Neural cell (in vitro differentiated cells): ENCODE data around the gene HMCN2. TPM values are rescaled to one million over a fixed set of nuclear protein-coding genes. Genes with fewer than 3 reads are reported as not detected.

Experiments used
- H2AFZ ChIP-seq: fragments of 200-600, 300-800 bp; sonication (generic), shearing (Covaris generic); 2 replicates; pipeline ENCODE4 v1.6.0; 2014; ENCODE audit warnings: low read depth, mild to moderate bottlenecking, antibody characterized with exemption, low read length, moderate library complexity
- H3F3A ChIP-seq: fragments of 200-600 bp; shearing (Covaris generic); 2 replicates; pipeline ENCODE4 v1.6.1; 2016; ENCODE audit warnings: mild to moderate bottlenecking, moderate library complexity, mixed read lengths, antibody characterized with exemption, low read length; ENCODE audit not compliant: insufficient read depth, poor library complexity, severe bottlenecking
- H3K27ac ChIP-seq: fragments of 200-600, 300-800 bp; sonication (generic), shearing (Covaris generic); 2 replicates; pipeline ENCODE4 v1.5.1; 2014; ENCODE audit warnings: mild to moderate bottlenecking, low read length, moderate library complexity
- H3K27me3 ChIP-seq: fragments of 300-800, 200-600 bp; sonication (generic), shearing (Covaris generic); 2 replicates; pipeline ENCODE4 v1.6.0; 2014; ENCODE audit warnings: mild to moderate bottlenecking, low read depth, low read length, moderate library complexity; ENCODE audit not compliant: insufficient read depth
- H3K36me3 ChIP-seq: fragments of 300-800, 200-600 bp; sonication (generic), shearing (Covaris generic); 2 replicates; pipeline ENCODE4 v1.5.1; 2014; ENCODE audit warnings: mild to moderate bottlenecking, antibody characterized with exemption, low read length, moderate library complexity; ENCODE audit not compliant: insufficient read depth
- H3K4me2 ChIP-seq: fragments of 300-800, 200-600 bp; sonication (generic), shearing (Covaris generic); 2 replicates; pipeline ENCODE4 v1.6.0; 2014; ENCODE audit warnings: mild to moderate bottlenecking, low read length
- H3K4me3 ChIP-seq: fragments of 300-800, 200-600 bp; sonication (generic), shearing (Covaris generic); 2 replicates; pipeline ENCODE4 v1.5.1; 2014; ENCODE audit warnings: mild to moderate bottlenecking, low read length, moderate library complexity
- H3K79me2 ChIP-seq: fragments of 200-600 bp; shearing (Covaris generic); replicated peaks from 2 replicates; pipeline ENCODE4 v1.6.0; 2014; ENCODE audit warnings: mild to moderate bottlenecking, low read length, moderate library complexity; ENCODE audit not compliant: insufficient read depth
- H3K9ac ChIP-seq: fragments of 300-800, 200-600 bp; sonication (generic), shearing (Covaris generic); 2 replicates; pipeline ENCODE4 v1.6.1; 2016; ENCODE audit warnings: mild to moderate bottlenecking, low read length, mixed read lengths
- H3K9me2 ChIP-seq: fragments of 200-600 bp; shearing (Covaris generic); 2 replicates; pipeline ENCODE4 v1.6.1; 2016; ENCODE audit warnings: mild to moderate bottlenecking, low read length, mixed read lengths; ENCODE audit not compliant: insufficient read depth
- H3K9me3 ChIP-seq: fragments of 200-600, 300-800 bp; sonication (generic), shearing (Covaris generic); 2 replicates; pipeline ENCODE4 v1.6.1; 2016; ENCODE audit warnings: mild to moderate bottlenecking, mixed run types, low read length, moderate library complexity, mixed read lengths
- H4K20me1 ChIP-seq: fragments of 200-600 bp; shearing (Covaris generic); 2 replicates; pipeline ENCODE4 v1.6.1; 2016; ENCODE audit warnings: mild to moderate bottlenecking, mixed run types; ENCODE audit not compliant: insufficient read depth
- EP300 ChIP-seq: fragments of 450-650 bp; conservative IDR thresholded peaks from 2 replicates; pipeline ENCODE4 v1.6.1; 2014; ENCODE audit warnings: antibody characterized with exemption, mild to moderate bottlenecking, moderate library complexity; ENCODE audit not compliant: poor library complexity, severe bottlenecking
- EZH2 ChIP-seq: fragments of 200-600, 300-800 bp; shearing (Covaris generic), sonication (generic); IDR thresholded peaks from 2 replicates; pipeline ENCODE4 v1.6.1; 2014; ENCODE audit warnings: antibody characterized with exemption, low read length, borderline replicate concordance, mild to moderate bottlenecking; ENCODE audit not compliant: insufficient read depth, poor library complexity, severe bottlenecking
- MXI1 ChIP-seq: fragments of 450-650 bp; conservative IDR thresholded peaks from 2 replicates; pipeline ENCODE4 v1.6.1; 2014; ENCODE audit warnings: antibody characterized with exemption, mild to moderate bottlenecking; ENCODE audit not compliant: poor library complexity, severe bottlenecking
- POLR2AphosphoS5 ChIP-seq: IDR thresholded peaks from 2 replicates; pipeline ENCODE4 v1.6.1; 2012
- RAD21 ChIP-seq: fragments of 450-650 bp; conservative IDR thresholded peaks from 2 replicates; pipeline ENCODE4 v1.6.1; 2014; ENCODE audit warnings: antibody characterized with exemption, mild to moderate bottlenecking, moderate library complexity
- SMC3 ChIP-seq: fragments of 450-650 bp; conservative IDR thresholded peaks from 2 replicates; pipeline ENCODE4 v1.6.1; 2014; ENCODE audit warnings: antibody characterized with exemption, mild to moderate bottlenecking, moderate library complexity; ENCODE audit not compliant: poor library complexity
- TAF1 ChIP-seq: IDR thresholded peaks from 2 replicates; pipeline ENCODE4 v1.6.1; 2012; ENCODE audit warnings: low read depth
- polyA plus RNA-seq: library from polyadenylated mRNA; depleted of rRNA; stranded (reverse); fragments of >200 nt; gene quantifications from 2 replicates; pipeline ENCODE4 v1.2.3, GENCODE V29; 2014
- TF ChIP-seq, protein P1 (sequence below): fragments of 450-650 bp; IDR thresholded peaks from 2 replicates; pipeline ENCODE4 v1.5.1; 2014; ENCODE audit warnings: antibody characterized with exemption, mild to moderate bottlenecking, moderate library complexity; ENCODE audit not compliant: poor library complexity, severe bottlenecking
- TF ChIP-seq, protein P2 (sequence below): IDR thresholded peaks from 2 replicates; pipeline ENCODE4 v1.6.1; 2012; ENCODE audit warnings: borderline replicate concordance

HMCN2 gene
- polyA plus RNA-seq, 1 donor from 2014 or later, result 1.7 TPM

DNA sequence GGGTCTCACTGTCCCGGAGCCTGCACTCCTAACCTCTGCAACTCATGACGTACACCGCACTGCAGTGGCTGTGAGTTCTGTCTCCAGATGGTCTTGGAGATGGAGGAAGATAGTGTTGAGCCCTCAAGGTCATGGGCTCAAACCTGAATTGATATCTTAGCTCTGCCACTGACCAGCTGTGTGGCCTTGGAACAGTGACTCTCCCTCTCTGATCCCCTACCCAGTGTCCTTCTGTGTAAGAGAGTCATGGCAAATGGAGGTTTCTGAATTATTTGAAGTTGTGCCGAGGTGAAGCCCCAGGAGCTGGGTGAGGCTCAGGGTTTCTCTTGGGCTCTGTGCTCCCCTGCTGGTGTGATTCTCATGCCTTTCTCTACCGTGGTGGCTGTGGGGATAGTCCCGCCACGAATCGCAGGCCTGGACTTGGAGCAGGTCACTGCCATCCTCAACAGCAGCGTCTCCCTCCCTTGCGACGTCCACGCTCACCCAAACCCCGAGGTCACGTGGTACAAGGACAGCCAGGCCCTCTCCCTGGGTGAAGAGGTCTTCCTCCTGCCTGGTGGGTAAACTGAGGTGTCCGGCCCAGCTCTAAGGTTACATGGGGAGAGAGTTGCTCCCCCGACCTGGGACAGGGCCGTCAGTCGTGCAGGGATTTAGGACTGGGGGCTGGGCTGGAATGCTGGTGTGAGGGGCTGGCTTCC lies 118.6 kb downstream of the HMCN2 start:
- Histone ChIP-seq H3K27ac (no peak overlapping the region), H3F3A (no peaks in the 10 kb centered on the region), H3K36me3 (no peaks in the 10 kb centered on the region), H3K9me3 (no peaks in the 10 kb centered on the region), H3K79me2 (no peaks in the 10 kb centered on the region), H3K4me2 (no peak overlapping the region), H3K4me3 (no peak overlapping the region), H3K27me3 (no peaks in the 10 kb centered on the region), H3K9ac (no peak overlapping the region), H3K9me2 (no peaks in the 10 kb centered on the region), H2AFZ (no peak overlapping the region), H4K20me1 (no peaks in the 10 kb centered on the region)
- TF ChIP-seq TAF1 (no peak), MXI1 (no peak), EP300 (no peak), EZH2 (no peak), POLR2AphosphoS5 (no peak), SMC3 (no peak), RAD21 (no peak)
- TF ChIP-seq, protein P1, sequence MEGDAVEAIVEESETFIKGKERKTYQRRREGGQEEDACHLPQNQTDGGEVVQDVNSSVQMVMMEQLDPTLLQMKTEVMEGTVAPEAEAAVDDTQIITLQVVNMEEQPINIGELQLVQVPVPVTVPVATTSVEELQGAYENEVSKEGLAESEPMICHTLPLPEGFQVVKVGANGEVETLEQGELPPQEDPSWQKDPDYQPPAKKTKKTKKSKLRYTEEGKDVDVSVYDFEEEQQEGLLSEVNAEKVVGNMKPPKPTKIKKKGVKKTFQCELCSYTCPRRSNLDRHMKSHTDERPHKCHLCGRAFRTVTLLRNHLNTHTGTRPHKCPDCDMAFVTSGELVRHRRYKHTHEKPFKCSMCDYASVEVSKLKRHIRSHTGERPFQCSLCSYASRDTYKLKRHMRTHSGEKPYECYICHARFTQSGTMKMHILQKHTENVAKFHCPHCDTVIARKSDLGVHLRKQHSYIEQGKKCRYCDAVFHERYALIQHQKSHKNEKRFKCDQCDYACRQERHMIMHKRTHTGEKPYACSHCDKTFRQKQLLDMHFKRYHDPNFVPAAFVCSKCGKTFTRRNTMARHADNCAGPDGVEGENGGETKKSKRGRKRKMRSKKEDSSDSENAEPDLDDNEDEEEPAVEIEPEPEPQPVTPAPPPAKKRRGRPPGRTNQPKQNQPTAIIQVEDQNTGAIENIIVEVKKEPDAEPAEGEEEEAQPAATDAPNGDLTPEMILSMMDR, result no peak
- TF ChIP-seq, protein P2, sequence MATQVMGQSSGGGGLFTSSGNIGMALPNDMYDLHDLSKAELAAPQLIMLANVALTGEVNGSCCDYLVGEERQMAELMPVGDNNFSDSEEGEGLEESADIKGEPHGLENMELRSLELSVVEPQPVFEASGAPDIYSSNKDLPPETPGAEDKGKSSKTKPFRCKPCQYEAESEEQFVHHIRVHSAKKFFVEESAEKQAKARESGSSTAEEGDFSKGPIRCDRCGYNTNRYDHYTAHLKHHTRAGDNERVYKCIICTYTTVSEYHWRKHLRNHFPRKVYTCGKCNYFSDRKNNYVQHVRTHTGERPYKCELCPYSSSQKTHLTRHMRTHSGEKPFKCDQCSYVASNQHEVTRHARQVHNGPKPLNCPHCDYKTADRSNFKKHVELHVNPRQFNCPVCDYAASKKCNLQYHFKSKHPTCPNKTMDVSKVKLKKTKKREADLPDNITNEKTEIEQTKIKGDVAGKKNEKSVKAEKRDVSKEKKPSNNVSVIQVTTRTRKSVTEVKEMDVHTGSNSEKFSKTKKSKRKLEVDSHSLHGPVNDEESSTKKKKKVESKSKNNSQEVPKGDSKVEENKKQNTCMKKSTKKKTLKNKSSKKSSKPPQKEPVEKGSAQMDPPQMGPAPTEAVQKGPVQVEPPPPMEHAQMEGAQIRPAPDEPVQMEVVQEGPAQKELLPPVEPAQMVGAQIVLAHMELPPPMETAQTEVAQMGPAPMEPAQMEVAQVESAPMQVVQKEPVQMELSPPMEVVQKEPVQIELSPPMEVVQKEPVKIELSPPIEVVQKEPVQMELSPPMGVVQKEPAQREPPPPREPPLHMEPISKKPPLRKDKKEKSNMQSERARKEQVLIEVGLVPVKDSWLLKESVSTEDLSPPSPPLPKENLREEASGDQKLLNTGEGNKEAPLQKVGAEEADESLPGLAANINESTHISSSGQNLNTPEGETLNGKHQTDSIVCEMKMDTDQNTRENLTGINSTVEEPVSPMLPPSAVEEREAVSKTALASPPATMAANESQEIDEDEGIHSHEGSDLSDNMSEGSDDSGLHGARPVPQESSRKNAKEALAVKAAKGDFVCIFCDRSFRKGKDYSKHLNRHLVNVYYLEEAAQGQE, result no peak

DNA sequence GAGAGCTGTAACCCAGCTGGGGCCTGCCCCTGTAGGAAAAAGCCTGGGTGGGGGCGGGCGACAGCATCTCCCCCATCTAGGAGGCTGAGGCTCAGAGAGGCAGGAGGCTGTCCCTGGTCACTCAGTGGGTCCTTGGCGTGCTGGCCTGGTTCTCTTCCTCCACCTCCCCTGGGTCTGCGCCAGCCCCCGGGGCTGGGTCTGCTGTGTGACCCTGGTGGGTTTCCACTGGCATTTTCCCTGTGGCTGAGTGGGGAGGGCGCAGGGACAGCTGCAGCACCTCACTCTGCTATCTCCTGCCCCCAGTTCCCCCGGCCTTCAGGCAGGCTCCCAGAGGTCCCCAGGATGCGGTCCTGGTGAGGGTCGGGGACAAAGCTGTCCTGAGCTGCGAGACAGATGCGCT lies 119.7 kb downstream of the HMCN2 start:
- Histone ChIP-seq H3K27me3 (no peaks in the 10 kb centered on the region), H2AFZ (no peak overlapping the region), H4K20me1 (no peaks in the 10 kb centered on the region), H3K27ac (no peak overlapping the region), H3K79me2 (no peaks in the 10 kb centered on the region), H3K9me2 (no peaks in the 10 kb centered on the region), H3K36me3 (no peaks in the 10 kb centered on the region), H3K4me2 (no peak overlapping the region), H3F3A (no peaks in the 10 kb centered on the region), H3K9me3 (no peaks in the 10 kb centered on the region), H3K4me3 (no peak overlapping the region), H3K9ac (no peak overlapping the region)
- no peak for TF ChIP-seq EZH2

DNA sequence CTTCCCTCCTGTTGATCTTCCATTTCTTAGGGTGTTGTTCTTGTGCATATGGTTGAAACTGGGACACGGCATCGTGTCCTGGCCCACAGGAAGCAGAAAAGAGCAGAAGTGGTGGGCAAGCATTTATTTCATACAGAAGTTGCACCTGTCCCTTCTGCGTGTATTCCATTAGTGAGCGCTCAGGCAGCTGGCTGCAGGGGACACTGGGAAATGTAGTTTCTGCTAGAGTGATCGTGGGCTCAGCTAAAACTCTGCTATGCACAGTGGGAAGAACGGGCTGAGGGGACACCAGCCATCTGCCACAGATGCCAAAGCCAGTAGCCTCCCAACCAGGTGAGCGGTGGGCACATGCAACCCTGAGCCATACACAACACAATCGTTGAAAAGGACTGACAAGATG lies 121.8 kb downstream of the HMCN2 start:
- TF ChIP-seq, protein P1, result no peak
- TF ChIP-seq EZH2 (no peak), SMC3 (no peak), RAD21 (no peak), EP300 (no peak), TAF1 (no peak), POLR2AphosphoS5 (no peak), MXI1 (no peak)
- TF ChIP-seq, protein P2, result no peak
- Histone ChIP-seq H3K9me3 (no peaks in the 10 kb centered on the region), H3K4me3 (no peak overlapping the region), H3K27me3 (no peaks in the 10 kb centered on the region), H3K4me2 (no peak overlapping the region), H3F3A (no peaks in the 10 kb centered on the region), H2AFZ (no peak overlapping the region), H3K79me2 (no peaks in the 10 kb centered on the region), H3K27ac (no peak overlapping the region), H4K20me1 (no peaks in the 10 kb centered on the region), H3K9ac (no peak overlapping the region), H3K36me3 (no peaks in the 10 kb centered on the region), H3K9me2 (no peaks in the 10 kb centered on the region)
